ENCODE results near the gene CDH11. TPM values are rescaled to one million over a fixed set of nuclear protein-coding genes. Genes with fewer than 3 reads are reported as not detected.

The CDH11 gene
- total RNA-seq, 1 donor from 2014 or later = not detected

GRCh38 chr16:65122724-65123395 is 997 bp upstream of the CDH11 start:
- intact Hi-C loops (cut with micrococcal nuclease) = no loop called here
- Mint-ChIP-seq H3K4me1 (ENCODE audit: low read depth) (no peaks in the 10 kb centered on the region), H3K27ac (peak overlapping the region; percentile 52), H3K9me3 (no peaks in the 10 kb centered on the region), H3K36me3 (ENCODE audit: low read depth) (no peaks in the 10 kb centered on the region), H3K4me3 (no peak overlapping the region), H3K27me3 (ENCODE audit: insufficient read depth) (peaks cover 35% of the 10 kb centered on the region)
- DNase-seq (ENCODE audit: low spot score) = no peak

DNA sequence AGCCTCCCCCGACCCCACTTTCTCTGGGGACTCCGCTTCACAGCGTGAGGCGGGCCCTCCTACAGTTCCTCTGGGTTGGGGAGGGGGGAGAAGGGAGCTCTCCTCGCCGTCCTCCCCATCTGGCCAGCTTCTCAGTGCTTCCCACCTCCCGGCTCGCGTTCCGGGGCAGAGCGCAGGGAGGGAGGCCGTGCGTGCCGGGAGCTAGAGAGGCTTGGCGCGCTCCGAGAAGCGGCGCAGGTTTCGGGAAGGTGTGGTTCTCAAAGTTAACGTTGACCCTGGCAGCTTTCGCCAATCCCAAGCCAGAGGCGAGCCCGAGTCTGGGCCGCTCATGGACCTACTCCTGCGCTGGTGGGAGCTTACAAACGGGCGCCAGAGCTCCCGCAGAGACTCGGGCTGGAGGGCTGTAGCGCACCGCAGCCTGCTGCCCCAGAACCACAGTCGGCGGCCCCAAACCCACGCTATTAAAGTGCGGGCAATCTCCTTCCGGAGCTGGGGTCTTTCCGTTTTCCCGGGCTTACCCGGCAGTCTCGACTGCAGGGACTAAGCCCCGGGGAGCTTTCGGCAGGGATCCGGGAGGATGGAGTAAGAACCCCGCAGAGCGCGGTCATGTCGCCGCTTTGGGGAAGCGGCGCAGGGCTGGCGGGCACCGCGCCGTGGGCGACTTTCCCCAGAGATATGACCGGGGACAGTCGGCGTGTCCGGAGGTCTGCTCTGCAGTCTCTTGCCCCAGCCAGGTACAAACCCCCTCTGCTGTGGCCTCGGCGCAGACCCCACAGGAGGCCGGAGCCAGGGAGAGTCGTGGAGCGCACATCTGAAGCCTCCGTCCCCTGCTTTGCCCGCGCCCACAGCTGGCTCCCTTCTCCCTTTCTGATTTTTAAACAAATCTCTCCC is 787 bp downstream of the CDH11 start:
- no peak overlapping the region for H3K27ac Mint-ChIP-seq
- no peaks in the 10 kb centered on the region for H3K9me3 Mint-ChIP-seq
- no peak overlapping the region for H3K4me3 Mint-ChIP-seq
- no peak for DNase-seq (ENCODE audit: low spot score)
- no peaks in the 10 kb centered on the region for H3K4me1 Mint-ChIP-seq (ENCODE audit: low read depth)
- intact Hi-C loops (cut with micrococcal nuclease) = no loop called here
- H3K36me3 Mint-ChIP-seq (ENCODE audit: low read depth) = no peaks in the 10 kb centered on the region
- H3K27me3 Mint-ChIP-seq (ENCODE audit: insufficient read depth) = peaks cover 36% of the 10 kb centered on the region

- no peak overlapping the region for H3K27ac Mint-ChIP-seq
- intact Hi-C loops (cut with micrococcal nuclease) = no loop called here
These were observed 1.4 kb downstream of the CDH11 start for GRCh38 chr16:65120461-65120830.

DNA sequence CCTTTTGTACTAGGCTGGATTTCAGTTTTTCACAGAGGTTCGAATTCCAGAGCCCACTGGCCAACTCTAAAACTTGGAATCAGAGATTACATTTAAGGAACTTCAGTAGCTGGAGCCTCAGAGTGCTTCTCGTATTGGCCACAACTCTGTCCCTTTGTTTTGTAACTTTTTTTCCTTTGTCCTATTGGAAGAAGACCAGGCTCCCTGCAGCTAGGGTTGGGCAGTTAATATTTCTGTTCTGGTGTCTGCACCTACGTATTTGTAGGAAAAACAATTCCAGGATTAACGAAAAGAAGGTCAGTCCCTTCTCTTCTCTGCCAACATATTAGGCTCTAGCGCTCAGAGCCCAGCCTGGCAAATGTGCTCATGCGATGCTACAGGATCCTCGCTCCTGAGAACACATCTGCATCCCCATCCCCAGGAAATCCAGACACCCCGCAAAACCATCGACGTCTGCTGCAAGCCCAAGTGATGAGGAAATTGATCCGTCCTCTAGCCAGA is 1.9 kb downstream of the CDH11 start:
- Mint-ChIP-seq H3K4me1 (ENCODE audit: low read depth) (no peaks in the 10 kb centered on the region), H3K27ac (no peak overlapping the region), H3K4me3 (no peak overlapping the region), H3K36me3 (ENCODE audit: low read depth) (no peaks in the 10 kb centered on the region), H3K9me3 (no peaks in the 10 kb centered on the region), H3K27me3 (ENCODE audit: insufficient read depth) (peaks cover 36% of the 10 kb centered on the region)
- no peak for DNase-seq (ENCODE audit: low spot score)
- intact Hi-C loops (cut with micrococcal nuclease) = no loop called here

More at GRCh38 chr16:65120461-65120830, 1.4 kb downstream of the CDH11 start:
- H3K4me1 Mint-ChIP-seq (ENCODE audit: low read depth) = no peaks in the 10 kb centered on the region
- no peaks in the 10 kb centered on the region for H3K9me3 Mint-ChIP-seq
- H3K27me3 Mint-ChIP-seq (ENCODE audit: insufficient read depth) = peaks cover 36% of the 10 kb centered on the region
- no peaks in the 10 kb centered on the region for H3K36me3 Mint-ChIP-seq (ENCODE audit: low read depth)
- H3K4me3 Mint-ChIP-seq = no peak overlapping the region
- DNase-seq (ENCODE audit: low spot score) = no peak

DNA sequence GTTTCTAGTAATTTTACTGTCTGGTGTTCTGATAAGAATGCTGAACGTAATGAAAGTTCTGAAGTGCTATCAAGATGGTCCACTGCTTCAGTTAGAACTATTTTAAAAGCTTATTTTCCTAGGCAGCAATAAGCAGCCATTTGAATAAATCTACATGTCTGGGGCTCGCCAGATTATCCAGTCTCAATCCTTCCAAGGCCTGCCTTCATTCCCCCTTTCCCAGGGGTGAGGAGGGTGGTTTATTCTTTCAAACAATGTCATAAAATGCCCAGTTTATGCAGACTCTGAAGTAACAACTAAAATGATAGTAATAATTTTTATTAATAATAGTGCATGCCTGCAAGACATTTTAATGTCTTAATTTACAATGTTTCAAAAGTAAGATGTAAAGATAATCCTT is 2.4 kb downstream of the CDH11 start:
- DNase-seq (ENCODE audit: low spot score) = no peak
- H3K4me3 Mint-ChIP-seq = no peak overlapping the region
- H3K9me3 Mint-ChIP-seq = no peaks in the 10 kb centered on the region
- peaks cover 32% of the 10 kb centered on the region for H3K27me3 Mint-ChIP-seq (ENCODE audit: insufficient read depth)
- no peaks in the 10 kb centered on the region for H3K36me3 Mint-ChIP-seq (ENCODE audit: low read depth)
- no peak overlapping the region for H3K27ac Mint-ChIP-seq
- intact Hi-C loops (cut with micrococcal nuclease) = no loop called here
- H3K4me1 Mint-ChIP-seq (ENCODE audit: low read depth) = no peaks in the 10 kb centered on the region

DNA sequence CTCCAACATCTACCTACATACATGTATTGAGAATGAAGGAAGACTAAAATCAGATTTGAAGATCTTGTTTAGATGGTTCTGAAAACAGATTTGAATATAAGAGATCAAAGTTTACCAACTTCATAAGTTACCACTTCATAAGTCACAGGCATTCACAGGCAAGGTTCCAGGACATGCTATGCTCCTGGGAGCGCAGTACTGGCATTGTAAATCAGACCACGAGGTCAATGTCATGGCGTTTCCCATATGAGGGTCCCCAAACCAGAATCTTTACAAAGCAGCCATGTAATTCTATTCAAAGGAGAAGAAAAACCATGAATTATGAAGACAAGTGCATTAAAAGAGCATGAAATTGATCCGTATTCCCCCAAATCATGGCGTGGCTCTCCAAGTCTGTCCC is 3.0 kb downstream of the CDH11 start:
- Mint-ChIP-seq H3K27ac (no peak overlapping the region), H3K36me3 (ENCODE audit: low read depth) (no peaks in the 10 kb centered on the region)
- intact Hi-C loops (cut with micrococcal nuclease) = no loop called here

GRCh38 chr16:65117811-65118448 is 3.9 kb downstream of the CDH11 start:
- intact Hi-C loops (cut with micrococcal nuclease) = no loop called here
- Mint-ChIP-seq H3K36me3 (ENCODE audit: low read depth) (no peaks in the 10 kb centered on the region), H3K4me1 (ENCODE audit: low read depth) (no peaks in the 10 kb centered on the region), H3K27ac (no peak overlapping the region), H3K27me3 (ENCODE audit: insufficient read depth) (peaks cover 21% of the 10 kb centered on the region), H3K9me3 (no peaks in the 10 kb centered on the region), H3K4me3 (no peak overlapping the region)
- peak; percentile 17 for DNase-seq (ENCODE audit: low spot score)

More for the DNA sequence above, 3.0 kb downstream of the CDH11 start:
- H3K4me1 Mint-ChIP-seq (ENCODE audit: low read depth) = no peaks in the 10 kb centered on the region
- no peaks in the 10 kb centered on the region for H3K9me3 Mint-ChIP-seq
- H3K27me3 Mint-ChIP-seq (ENCODE audit: insufficient read depth) = peaks cover 28% of the 10 kb centered on the region
- H3K4me3 Mint-ChIP-seq = no peak overlapping the region
- no peak for DNase-seq (ENCODE audit: low spot score)

DNA sequence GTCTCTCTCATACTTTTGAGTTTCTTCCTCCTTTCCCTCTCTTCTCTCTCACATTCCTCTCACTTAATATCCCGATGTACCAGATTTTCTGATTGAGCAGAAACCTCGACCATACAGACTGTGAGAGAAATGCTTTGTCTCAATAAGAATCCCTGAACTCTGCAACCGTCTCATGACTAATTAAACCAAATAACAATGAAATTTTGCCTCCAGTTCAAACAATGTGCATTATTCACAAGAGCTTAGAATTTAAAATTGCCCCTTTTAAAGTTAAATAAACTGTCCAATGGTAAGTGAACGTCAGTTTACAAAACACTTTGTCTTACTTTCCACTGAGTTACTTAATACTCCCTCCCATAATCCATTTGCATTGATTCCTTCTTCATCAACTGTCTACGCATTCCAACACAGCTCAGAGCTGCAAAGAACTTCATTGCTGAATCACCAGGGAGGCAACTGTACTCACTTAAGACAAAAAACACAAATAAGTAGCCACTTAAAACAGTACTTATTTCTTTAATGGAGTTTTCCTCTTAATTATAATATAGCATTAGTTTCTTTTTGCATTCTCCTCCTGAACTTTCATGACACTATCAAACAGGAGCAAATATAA is 4.9 kb downstream of the CDH11 start:
- DNase-seq (ENCODE audit: low spot score) = no peak
- no peaks in the 10 kb centered on the region for H3K4me1 Mint-ChIP-seq (ENCODE audit: low read depth)
- no peak overlapping the region for H3K4me3 Mint-ChIP-seq
- H3K9me3 Mint-ChIP-seq = no peaks in the 10 kb centered on the region
- intact Hi-C loops (cut with micrococcal nuclease) = no loop called here
- H3K27ac Mint-ChIP-seq = no peak overlapping the region
- H3K36me3 Mint-ChIP-seq (ENCODE audit: low read depth) = no peaks in the 10 kb centered on the region
- H3K27me3 Mint-ChIP-seq (ENCODE audit: insufficient read depth) = peaks cover 21% of the 10 kb centered on the region

GRCh38 chr16:65116216-65116615 is 5.6 kb downstream of the CDH11 start:
- H3K36me3 Mint-ChIP-seq (ENCODE audit: low read depth) = no peaks in the 10 kb centered on the region
- DNase-seq (ENCODE audit: low spot score) = no peak
- peaks cover 16% of the 10 kb centered on the region for H3K27me3 Mint-ChIP-seq (ENCODE audit: insufficient read depth)
- H3K9me3 Mint-ChIP-seq = no peaks in the 10 kb centered on the region
- no peak overlapping the region for H3K4me3 Mint-ChIP-seq
- H3K4me1 Mint-ChIP-seq (ENCODE audit: low read depth) = no peaks in the 10 kb centered on the region
- H3K27ac Mint-ChIP-seq = no peak overlapping the region
- intact Hi-C loops (cut with micrococcal nuclease) = no loop called here

GRCh38 chr16:65114527-65114926 is 7.3 kb downstream of the CDH11 start:
- intact Hi-C loops (cut with micrococcal nuclease) = no loop called here
- H3K27me3 Mint-ChIP-seq (ENCODE audit: insufficient read depth) = peaks cover 10% of the 10 kb centered on the region
- H3K9me3 Mint-ChIP-seq = no peaks in the 10 kb centered on the region
- no peak overlapping the region for H3K27ac Mint-ChIP-seq
- H3K4me1 Mint-ChIP-seq (ENCODE audit: low read depth) = no peaks in the 10 kb centered on the region
- DNase-seq (ENCODE audit: low spot score) = no peak
- no peak overlapping the region for H3K4me3 Mint-ChIP-seq
- no peaks in the 10 kb centered on the region for H3K36me3 Mint-ChIP-seq (ENCODE audit: low read depth)

DNA sequence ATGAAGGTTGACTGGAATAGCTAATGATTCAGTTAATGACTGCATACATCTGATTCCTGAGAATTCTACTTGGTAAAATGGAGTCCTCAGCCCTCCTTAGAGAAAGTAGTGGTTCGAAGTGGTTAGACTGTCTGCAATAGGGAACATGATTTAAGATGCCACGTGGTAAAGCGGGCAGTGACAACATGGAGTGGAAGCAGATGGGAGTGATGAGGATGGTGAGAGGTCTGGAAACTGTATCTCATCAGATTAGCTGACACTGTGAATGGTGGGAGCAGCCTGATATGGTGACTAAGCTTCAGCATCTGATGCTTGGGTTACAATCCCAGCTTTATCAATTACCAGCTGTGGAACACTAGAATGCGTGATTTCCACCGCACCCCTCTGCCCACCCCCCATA is 8.4 kb downstream of the CDH11 start:
- no peak overlapping the region for H3K27ac Mint-ChIP-seq
- DNase-seq (ENCODE audit: low spot score) = no peak
- no peak overlapping the region for H3K4me3 Mint-ChIP-seq
- no peaks in the 10 kb centered on the region for H3K9me3 Mint-ChIP-seq
- H3K4me1 Mint-ChIP-seq (ENCODE audit: low read depth) = no peaks in the 10 kb centered on the region
- H3K36me3 Mint-ChIP-seq (ENCODE audit: low read depth) = no peaks in the 10 kb centered on the region
- intact Hi-C loops (cut with micrococcal nuclease) = no loop called here
- peaks cover 3% of the 10 kb centered on the region for H3K27me3 Mint-ChIP-seq (ENCODE audit: insufficient read depth)

DNA sequence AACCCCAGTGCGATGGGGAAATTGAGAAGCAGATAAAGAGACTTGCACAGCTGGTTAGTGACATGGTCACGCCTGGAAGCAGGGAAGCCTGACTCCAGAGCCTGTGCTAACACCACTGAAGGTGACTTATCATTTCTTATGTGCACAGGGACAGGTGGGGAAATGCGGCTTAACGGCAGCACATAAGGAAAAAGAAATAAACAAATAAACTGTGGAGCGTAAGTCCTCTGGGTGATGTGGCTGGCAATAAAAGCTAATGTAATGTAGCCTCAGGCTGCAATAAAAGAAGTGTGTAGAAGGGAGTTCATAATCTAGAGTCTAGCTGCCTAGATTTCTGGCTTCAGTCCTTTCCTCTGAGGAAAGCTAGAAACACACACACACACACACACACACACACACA is 10.6 kb downstream of the CDH11 start:
- no peak for DNase-seq (ENCODE audit: low spot score)
- Mint-ChIP-seq H3K4me1 (ENCODE audit: low read depth) (no peaks in the 10 kb centered on the region), H3K4me3 (no peak overlapping the region), H3K9me3 (no peaks in the 10 kb centered on the region), H3K27me3 (ENCODE audit: insufficient read depth) (no peaks in the 10 kb centered on the region), H3K36me3 (ENCODE audit: low read depth) (no peaks in the 10 kb centered on the region), H3K27ac (no peak overlapping the region)
- intact Hi-C loops (cut with micrococcal nuclease) = no loop called here

All from activated T-helper 1 cell treated with anti-CD3 and anti-CD28 coated beads, Interleukin-12 subunit alpha, Interleukin-12 subunit beta, Interleukin-2, Interleukin-4 antibody, amounts not matched to agents 30 ng/mL and 10 ng/mL and 1 ng/mL, durations not matched to agents 14 hours and 24 hours and 36 hours (primary cell).